ENCODE data around the gene TMEM245.
"Not testable (repeated sequence)": the region's sequence is repeated elsewhere in the genome, so short reads cannot be mapped to it uniquely, and the experiment has no call there.

TMEM245 gene

DNA sequence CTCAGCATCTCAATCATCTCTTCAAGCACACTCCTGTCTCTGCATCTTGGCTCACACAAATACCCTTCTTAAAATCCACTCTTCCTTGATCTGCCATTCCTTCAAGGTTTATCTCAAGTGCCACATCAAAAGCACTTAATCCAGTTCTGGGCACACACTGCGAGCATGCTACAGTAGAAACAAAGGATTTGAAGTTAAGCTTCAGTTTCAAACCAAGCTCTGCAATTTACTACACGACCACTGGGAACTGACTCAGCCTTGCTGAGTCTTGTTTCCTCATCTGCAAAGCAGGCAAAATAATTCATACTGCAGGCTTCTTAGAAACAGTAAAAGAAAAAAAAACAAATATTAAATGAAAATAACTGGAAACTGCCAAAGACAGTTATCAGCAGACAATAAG lies 56.0 kb downstream of the TMEM245 start:
- DNase-seq (ENCODE audit: low read depth) = no peak

DNA sequence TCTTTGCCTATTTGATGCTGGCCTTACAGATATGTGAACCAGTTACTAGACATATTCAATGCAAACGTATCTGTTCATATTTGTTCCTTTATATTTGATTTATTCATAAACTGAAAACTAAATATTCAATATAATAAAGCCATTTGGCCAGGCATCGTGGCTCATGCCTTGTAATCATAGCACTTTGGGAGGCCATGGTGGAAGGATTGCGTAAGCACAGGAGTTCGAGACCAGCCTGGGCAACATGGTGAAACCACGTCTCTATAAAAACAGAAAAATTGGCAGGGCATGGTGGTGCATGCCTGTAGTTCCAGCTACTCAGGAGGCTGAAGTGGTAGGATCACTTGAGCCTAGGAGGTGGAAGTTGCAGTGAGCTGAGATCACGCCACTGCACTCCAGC lies 57.2 kb downstream of the TMEM245 start:
- DNase-seq (ENCODE audit: low read depth) = no peak

DNA sequence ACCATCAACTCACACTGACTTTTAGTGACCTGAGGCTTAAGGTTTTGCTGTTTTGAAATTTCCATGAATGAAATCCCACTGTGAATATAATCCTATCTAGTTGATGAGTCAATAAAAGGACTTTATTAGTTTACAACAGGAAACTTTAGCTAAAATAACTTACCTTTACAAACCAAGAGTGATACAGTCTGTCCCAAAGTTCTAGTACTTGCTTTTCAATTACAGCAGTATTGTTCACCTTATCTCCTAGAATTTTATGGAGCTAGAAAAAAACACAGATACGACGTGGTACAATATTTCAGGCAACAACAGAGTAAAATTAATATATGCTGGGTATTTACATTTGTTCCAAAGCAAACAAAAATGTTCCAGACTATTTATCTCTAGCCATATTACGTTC lies 59.6 kb downstream of the TMEM245 start:
- DNase-seq (ENCODE audit: low read depth) = no peak

DNA sequence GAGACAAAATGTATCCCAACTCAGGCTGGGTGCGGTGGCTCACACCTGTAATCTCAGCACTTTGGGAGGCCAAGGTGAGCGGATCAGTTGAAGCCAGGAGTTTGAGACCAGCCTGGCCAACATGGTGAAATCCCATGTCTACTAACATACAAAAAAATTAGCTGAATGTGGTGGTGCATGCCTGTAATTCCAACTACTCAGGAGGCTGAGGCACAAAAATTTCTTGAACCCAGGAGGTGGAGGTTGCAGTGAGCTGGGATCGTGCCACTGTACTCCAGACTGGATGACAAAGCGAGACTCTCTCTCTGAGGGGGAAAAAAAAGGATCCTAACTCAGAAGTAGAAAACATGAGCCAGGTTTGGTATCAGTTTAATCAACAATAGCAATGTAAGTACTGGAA lies 66.6 kb downstream of the TMEM245 start:
- not testable (repeated sequence) for DNase-seq (ENCODE audit: low read depth)

DNA sequence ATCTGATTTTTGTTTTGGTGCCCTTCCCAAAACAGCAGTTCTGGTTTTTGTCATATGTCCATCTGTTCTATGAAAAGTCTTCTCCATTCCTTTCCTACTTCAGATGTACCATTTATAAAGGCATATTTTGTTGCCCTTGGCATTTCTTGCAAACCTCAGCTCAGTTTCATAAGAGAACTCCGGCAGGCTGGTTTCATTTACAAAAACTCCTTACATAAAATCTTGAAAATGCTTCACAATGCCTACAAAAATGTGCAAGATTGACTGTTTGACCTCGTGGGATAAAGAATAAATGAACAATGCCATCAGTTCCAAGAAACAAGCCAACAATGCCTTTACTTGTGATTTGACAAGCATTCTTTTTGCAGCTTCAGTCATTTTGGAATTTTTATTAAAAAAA lies 67.3 kb downstream of the TMEM245 start:
- DNase-seq (ENCODE audit: low read depth) = no peak

DNA sequence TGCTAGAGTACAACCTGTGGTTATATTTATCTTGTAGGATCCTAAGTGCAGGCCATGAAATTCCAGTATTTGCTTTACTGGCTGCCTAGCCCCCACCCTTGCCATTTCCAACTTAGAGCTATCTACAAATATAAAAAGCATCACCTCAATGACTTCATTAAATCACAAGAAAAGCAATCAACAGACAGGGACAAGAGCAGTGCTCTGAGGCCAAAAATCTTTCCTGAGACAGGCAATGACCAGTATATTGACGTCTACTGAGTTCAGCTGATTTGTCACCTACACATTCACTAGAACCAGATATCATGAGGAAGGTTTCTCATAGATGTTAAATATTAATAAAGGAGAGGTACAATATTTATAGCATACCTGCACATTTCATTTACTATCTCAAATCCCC lies 68.0 kb downstream of the TMEM245 start:
- DNase-seq (ENCODE audit: low read depth) = no peak

DNA sequence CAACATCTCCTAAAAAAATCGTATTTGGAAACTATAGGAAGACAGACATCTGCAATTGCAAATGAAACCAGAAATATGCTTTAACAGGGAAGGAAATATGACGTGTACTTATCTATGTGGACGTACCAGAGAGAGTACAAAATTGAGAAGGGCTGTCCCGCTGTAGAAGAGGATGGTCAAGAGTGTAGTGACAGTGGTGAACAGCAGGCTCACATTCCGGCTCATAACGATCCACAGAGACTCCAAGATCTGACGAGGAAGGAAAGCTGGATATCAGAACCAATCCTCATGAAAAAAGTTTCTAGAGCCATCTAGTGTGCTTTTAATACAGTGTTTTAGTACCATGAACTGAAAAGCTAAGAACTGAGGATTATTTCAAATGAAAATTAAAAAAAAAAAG lies 69.3 kb downstream of the TMEM245 start:
- no peak for DNase-seq (ENCODE audit: low read depth)

DNA sequence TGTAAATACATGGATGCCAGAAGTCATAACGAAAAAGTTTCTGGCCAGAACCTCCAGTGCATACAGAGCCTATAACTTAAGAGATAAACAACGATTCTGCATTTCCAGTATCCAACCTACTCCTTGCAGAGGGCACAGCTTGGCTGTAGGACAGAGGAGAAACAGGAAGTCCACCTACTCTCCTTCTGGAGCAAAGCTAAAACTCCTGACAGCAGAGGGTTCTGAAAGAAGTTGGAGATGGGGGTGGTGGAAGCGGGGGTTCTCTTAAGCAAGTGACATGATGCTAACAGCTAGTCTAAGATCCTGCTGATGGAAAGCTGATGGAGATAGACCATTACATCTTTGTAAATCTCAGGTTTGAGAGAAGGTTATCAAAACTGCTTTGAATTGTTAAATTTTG lies 70.9 kb downstream of the TMEM245 start:
- DNase-seq (ENCODE audit: low read depth) = no peak

DNA sequence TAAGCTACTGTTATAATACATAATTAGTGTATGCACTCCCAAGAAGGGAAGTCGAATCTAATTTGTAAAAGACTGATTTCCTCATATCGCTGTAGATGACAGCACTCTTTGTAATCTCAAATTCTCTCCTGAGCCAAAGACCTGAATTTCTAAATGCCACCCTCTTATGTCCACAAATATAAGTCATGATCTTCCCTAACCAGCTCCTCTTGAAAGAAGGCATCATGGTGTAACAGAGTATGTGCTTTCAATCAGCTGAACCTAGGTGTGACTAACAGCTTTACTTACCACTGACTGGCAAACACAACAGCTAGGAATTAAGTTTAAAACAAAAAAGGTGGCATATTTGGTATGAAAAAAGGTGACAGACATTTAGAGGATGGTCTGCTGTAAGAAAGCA lies 72.5 kb downstream of the TMEM245 start:
- no peak for DNase-seq (ENCODE audit: low read depth)

DNA sequence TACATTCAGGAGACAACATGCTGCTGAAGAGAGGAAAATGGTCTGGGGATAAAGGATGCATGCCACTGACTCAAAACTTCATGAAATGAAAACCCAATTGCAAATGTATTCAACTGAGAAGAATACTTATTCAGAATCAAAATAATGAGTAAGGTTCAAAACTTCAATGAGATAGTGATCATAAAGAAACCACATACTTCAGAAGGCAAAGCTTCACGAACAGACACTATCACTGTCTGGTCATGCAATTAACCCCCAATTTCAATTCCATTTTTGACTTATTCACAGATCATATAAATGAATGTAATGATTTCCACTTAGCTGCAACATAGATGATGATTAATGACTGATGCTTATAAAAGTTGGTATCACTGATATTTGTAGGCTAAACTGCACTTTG lies 73.4 kb downstream of the TMEM245 start:
- no peak for DNase-seq (ENCODE audit: low read depth)

DNA sequence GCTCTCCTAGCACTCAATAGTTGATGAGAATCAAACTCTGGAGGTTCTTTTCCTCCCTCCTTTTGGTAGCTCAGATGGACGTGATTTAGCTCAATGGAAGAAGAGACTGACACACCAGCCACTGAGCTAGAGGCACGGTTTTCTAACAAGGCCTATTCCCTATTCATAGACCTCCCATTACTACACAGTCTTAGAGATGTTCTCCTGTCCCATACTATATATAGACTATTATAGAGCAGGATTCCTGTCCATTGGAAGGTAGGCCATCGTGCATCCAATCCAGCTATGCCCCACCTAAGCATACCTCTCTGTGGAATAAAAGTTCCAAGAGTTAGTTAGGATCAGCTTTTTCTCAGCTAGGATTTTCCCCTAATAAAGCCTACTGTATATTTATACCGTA lies 76.2 kb downstream of the TMEM245 start:
- no peak for DNase-seq (ENCODE audit: low read depth)

DNA sequence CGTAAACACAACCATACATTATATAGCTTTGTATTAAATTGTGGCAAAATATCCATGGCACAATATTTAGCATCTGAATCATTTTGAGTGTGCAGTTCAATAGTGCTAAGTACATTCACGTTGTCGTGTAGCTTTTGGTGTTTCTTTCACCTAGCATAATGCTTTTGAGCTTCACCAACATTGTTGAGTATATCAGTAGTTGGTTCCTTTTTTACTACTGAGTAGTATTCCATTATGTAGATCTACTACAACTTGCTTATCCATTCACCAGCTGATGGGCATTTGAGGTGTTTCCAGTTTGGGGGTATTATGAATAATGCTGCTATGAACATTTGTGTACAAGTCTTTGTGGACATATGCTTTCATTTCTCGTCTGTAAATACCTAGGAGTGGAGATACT lies 79.2 kb downstream of the TMEM245 start:
- no peak for DNase-seq (ENCODE audit: low read depth)

DNA sequence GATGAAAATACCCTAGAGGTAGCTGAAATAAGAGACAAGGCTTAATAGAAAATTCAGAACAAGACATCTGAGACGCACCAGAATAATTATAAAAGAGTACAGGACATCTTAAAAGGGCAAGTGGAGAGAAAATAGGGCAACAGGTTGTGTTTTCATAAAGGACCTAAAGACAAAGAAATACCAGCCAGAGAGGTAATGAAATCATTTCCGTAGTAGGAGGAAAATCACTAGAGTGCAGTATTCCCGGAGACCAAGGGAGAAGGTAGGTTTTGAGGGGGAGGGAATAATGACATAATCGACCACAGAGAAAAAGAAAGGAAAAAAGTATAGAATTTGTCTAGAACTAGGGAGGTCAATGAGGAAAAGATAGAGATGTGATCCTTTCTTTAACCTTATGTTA lies 80.2 kb downstream of the TMEM245 start:
- DNase-seq (ENCODE audit: low read depth) = no peak

DNA sequence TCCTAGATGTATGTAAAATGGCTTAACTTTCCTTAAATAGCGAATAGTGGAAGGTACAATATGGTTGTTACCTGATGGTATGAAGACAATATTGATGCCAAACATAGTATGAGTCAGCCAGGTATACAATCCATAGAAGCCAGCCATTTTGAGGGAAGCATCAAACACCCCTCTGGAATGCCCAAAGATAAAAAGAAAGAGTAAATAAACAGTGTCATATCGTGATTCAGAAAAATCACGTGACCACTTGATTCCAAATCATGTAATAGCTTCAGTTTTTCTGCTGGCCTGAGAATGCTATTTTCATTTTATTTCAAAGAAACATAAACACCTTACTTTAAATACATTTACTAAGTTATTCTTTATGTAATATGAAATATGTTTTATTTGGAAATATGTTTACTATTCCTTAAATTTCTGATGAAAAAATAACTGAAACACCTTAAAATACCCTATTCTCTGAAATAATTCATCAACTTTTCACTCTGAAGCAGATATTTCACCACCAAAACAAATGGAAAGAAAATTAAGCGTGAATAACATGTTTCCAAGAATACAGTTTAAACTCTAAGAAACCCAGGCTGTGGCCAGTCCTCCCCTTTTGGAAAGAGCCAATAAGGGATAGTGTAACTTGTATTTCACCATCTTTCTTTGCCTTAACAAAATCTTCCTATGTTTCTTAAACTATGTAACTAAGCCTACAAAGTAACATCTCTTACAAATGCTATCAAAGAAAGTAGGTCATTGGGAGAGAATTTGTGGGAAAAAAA lies 81.6 kb downstream of the TMEM245 start:
- no peak for DNase-seq (ENCODE audit: low read depth)

DNA sequence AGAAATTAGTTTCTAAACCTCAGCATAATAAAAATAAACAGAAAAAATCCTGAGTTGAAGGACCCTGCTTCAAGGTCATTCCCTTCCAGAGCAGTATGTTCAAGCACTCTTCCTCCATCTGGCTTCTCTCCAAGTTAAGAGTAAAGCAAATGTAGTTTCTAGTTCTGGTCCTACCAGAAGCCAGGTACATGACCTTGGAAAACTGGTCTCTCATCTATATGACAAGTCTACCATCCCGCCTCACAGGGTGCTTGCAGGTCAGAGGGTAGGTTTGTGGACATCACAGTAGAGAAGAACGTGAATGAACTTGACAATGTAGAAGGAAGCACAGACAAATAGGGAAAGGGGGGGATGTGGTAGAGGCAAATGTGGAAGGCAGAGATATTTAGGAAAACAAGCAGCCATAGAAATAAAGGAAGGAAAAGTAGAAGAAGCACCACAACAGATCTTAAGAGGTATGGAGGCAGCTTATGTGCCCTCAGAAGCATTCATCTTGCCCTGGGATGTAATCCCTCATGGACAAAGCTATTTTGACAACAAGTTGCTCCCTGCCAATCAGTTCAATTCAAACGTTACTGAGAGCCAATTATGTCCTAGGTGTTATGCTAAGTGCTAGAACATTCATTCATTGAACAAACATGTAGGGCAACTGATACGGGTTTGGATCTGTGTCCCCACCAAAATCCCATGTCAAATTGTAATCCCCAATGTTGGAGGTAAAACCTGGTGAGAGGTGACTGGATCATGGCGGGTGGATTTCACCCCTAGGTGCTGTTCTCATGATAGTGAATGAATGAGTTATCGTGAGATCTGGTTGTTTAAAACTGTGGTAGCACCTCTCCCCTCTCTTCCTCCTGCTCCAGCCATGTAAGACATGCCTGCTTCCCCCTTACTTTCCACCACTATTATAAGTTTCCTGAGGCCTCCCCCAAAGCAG lies 82.7 kb downstream of the TMEM245 start:
- no peak for DNase-seq (ENCODE audit: low read depth)

DNA sequence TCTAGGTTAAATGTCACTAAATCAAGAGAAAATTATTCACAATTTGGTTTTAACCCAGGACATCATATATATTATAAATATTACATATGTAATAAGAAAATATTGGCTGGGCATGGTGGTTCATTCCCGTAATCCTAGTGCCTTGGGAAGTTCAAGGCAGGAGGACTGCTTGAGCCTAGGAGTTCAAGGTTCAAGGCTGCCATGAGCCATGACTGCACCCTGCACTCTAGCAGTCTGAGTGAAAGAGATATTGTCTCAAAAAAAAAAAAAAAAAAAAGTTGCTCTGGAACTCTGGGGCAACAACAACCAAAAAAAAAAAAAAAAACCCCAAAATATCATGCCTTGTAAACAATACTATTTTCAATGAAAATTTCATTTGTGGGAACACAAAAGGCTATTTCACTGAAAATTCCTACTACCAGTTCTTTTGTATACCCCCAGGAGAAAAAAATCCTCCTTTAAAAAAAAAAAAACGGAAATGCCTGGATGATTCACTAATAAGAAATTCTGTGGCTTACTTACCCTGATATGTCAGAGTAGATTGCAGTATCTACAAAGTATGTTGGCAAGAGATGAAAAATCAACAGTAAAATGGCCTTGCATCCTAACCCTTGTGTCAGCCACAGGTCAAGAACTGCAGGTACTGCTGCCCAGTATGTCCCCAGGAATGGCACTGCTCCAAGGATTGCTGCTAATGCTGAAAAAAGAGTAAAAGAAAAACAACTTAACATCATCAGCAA lies 83.9 kb downstream of the TMEM245 start:
- no peak for DNase-seq (ENCODE audit: low read depth)

DNA sequence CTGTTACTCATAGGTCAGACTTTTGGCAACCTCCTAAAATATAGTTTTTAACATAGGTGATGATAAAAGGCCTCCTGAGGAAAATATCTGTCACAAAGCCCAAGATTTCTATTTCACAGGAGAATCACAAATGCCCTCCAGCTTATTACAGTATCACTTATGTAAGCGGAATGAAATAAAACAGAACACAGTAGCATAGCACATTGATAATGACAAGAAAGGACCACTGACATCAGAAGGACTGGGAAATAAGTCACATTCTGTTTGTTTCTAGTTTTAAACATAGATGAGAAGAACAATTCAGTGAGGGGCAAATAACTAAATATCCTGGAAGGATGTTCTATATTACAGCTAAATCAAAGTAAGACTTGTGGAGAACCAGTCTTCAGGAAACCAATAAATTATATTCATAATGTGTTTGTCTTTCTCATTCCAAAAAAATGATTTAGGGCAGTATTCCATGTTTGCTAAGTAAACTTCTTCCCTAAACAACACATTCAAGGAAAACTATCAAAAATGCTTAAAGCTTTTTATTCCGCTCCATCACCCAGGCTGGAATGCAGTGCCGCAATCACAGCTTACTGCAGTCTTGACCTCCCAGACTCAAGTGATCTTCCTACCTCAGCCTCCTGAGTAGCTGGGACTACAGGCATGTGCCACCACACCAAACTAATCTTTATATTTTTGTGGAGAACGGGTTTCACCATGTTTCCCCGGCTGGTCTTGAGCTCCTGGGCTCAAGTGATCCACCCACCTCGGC lies 85.6 kb downstream of the TMEM245 start:
- DNase-seq (ENCODE audit: low read depth) = no peak

DNA sequence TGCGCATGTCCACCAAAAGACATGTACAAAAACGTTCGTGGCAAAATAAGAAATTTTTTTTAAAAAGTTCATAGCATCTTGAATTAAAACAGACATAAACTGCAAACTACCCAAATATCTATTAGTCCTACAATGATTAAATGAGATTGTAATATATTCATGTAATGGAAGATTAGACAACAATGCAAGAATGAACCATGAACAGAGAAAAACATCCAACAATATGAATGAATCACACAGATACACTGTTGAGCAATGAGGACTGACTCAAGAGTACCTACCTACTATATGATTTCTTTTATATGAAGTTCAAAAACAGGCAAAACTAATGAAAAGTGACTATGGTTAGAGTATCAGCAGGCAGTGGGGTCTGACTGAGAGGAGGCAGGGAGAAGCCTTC lies 88.5 kb downstream of the TMEM245 start:
- DNase-seq (ENCODE audit: low read depth) = no peak

DNA sequence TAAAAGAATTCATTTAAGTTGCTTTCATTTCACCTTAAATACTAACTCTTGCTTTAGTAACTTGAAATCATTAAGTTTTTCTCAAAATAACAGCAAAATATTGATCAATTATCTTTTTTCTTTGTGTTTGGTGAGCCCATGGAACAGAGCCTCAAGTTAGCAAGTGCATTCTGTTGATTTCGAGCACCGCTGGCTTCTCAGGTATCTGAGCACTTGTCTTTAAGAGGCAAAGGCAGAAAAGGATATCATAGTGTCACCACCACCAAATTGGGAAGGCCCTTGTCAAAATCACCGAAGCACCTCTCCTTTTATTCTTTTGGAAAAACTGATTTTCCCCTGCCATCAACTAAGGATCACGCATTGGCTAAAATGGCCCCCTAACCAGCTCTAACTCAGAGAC lies 89.3 kb downstream of the TMEM245 start:
- no peak for DNase-seq (ENCODE audit: low read depth)

DNA sequence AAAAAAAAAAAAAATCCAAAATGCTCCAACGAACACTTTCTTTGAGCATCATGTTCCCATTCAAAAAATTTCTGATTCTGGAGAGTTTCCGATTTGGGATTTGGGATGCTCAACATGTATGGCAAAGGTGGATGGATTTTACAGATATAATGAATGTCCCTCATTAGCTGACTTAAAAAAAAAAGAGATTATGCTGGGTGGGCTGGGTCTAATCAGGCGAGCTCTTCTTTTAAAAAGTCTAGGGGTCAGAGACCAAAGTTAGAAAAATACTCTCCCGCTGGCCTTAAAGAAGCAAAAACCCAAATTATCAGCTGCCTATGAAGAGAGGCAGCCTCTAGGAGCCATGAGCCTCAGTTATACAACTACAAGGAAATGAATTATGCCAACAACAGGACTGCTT lies 91.3 kb downstream of the TMEM245 start:
- no peak for DNase-seq (ENCODE audit: low read depth)

DNA sequence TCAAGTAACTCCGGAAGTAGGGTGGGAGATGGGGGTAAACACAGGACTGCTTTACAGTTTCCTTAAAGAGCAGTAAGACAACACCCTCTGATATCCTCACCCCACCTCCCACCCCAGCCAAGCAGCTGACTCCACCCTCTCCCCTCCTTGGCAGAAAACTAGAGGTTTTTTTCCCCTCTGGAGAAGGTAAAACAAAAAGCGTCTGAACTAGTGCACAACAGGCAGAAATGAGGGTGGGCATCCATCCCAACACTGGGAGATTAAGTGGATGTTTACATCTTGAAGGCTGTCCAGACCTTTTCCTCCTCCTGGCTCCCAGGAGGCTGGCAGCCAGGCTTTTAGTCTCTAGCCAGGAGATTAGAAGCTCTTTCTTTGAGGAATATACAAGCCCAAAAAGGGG lies 92.6 kb downstream of the TMEM245 start:
- DNase-seq (ENCODE audit: low read depth) = no peak

DNA sequence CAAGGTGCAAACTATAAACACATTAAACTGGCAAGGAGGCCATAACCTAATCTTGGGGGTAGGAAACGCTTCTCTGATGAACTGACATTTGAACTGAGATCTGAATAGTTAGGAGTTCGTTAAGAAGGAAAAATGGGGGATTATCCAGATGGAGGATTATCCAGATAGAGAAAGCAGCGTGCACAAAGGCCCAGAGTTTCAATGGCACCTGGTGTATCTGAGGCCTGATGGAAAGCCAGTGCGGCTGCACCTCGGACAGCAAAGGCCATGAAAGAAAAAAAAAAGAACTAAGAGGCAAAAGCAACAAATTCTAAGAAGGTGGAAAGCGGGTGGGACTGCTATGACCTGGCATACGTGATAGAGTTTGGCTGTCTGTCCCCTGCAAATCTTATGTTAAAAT lies 93.4 kb downstream of the TMEM245 start:
- no peak for DNase-seq (ENCODE audit: low read depth)
